ENCODE measurements around the gene TRAF3IP1.

- no peak for TF ChIP-seq CTCF (IDR thresholded peaks at IDR 0.05; ENCODE audit: low read depth, low read length, missing input control)
- TF ChIP-seq NR2F2 (IDR thresholded peaks at IDR 0.05), result no peak
- TF ChIP-seq YY1 (IDR thresholded peaks at IDR 0.05), result no peak
- TF ChIP-seq TAF1 (conservative IDR thresholded peaks at IDR 0.05), result no peak
- no peak for TF ChIP-seq SP1 (IDR thresholded peaks at IDR 0.05)
- no peak for TF ChIP-seq ZBTB33 (IDR thresholded peaks at IDR 0.05)
- no peak for TF ChIP-seq MAX (IDR thresholded peaks at IDR 0.05)
- TF ChIP-seq RAD21 (IDR thresholded peaks at IDR 0.05), result no peak
- no peak for TF ChIP-seq REST (IDR thresholded peaks at IDR 0.05)
- TF ChIP-seq EGR1 (IDR thresholded peaks at IDR 0.05; ENCODE audit: low read depth in 2 of 2), result no peak
- TF ChIP-seq FOXA2 (IDR thresholded peaks at IDR 0.05), result no peak
- TF ChIP-seq RXRA (IDR thresholded peaks at IDR 0.05), result no peak
- TF ChIP-seq FOXA1 (IDR thresholded peaks at IDR 0.05), result no peak
- TF ChIP-seq GABPA (IDR thresholded peaks at IDR 0.05 in 1 of 2, conservative IDR thresholded peaks at IDR 0.05 in 1 of 2), result no peak
Measured at GRCh38 chr2:238341536-238341935, 21.2 kb downstream of the TRAF3IP1 start.

Data from liver (tissue), 3 donors.